ENCODE data around the gene OTUD7B. TPM values are rescaled to one million over a fixed set of nuclear protein-coding genes. Genes with fewer than 3 reads are reported as not detected.
A peak's percentile ranks its signal among the peaks of the same experiment; 100 is the strongest.

OTUD7B gene
- total RNA-seq, 1 donor = 18.5 TPM

DNA sequence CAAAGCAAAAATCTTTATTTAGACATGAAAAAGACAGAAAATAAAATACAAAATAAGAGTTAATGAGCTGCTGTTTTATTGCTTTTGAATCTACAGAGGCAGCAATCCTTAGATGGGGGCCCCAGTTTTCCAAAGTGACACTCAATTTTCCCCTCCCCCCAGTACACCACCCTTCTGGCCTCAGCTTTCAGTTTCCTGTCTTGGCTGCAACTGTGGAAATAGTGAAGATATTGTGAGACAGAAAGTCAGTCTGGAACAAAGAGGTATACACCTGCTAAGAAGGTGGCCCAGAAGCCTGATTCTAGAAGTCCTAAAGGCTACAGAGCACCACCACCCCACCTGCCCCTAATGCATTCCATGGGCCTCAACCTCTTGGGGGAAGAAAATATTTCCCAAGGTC is 72.8 kb downstream of the OTUD7B start:
- peaks cover 8% of the 10 kb centered on the region for H3K36me3 ChIP-seq (ENCODE audit: insufficient read depth, low read length)
- H3K4me1 ChIP-seq (ENCODE audit: insufficient read depth, low read length) = peaks cover 37% of the 10 kb centered on the region
- no peak for DNase-seq (ENCODE audit: insufficient read length, low spot score, missing footprints)
- H3K27me3 ChIP-seq (ENCODE audit: insufficient read depth, low read length) = no peaks in the 10 kb centered on the region
- no peak overlapping the region for H3K4me3 ChIP-seq (ENCODE audit: insufficient read depth, low read length)
- peak overlapping the region; percentile 17 for H3K27ac ChIP-seq (ENCODE audit: low read depth, low read length)
- TF ChIP-seq, protein P1, sequence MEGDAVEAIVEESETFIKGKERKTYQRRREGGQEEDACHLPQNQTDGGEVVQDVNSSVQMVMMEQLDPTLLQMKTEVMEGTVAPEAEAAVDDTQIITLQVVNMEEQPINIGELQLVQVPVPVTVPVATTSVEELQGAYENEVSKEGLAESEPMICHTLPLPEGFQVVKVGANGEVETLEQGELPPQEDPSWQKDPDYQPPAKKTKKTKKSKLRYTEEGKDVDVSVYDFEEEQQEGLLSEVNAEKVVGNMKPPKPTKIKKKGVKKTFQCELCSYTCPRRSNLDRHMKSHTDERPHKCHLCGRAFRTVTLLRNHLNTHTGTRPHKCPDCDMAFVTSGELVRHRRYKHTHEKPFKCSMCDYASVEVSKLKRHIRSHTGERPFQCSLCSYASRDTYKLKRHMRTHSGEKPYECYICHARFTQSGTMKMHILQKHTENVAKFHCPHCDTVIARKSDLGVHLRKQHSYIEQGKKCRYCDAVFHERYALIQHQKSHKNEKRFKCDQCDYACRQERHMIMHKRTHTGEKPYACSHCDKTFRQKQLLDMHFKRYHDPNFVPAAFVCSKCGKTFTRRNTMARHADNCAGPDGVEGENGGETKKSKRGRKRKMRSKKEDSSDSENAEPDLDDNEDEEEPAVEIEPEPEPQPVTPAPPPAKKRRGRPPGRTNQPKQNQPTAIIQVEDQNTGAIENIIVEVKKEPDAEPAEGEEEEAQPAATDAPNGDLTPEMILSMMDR (IDR thresholded peaks at IDR 0.05; ENCODE audit: extremely low read depth, low read depth, low read length) = no peak
- peaks cover 9% of the 10 kb centered on the region for H3K79me2 ChIP-seq (ENCODE audit: insufficient read depth, low read length)
- H2AFZ ChIP-seq (ENCODE audit: low read length) = no peak overlapping the region
- H3K9me3 ChIP-seq (ENCODE audit: low read depth, low read length) = no peaks in the 10 kb centered on the region
- H4K20me1 ChIP-seq (ENCODE audit: insufficient read depth, low read length) = no peaks in the 10 kb centered on the region
- peak overlapping the region; percentile 98 for H3K4me2 ChIP-seq (ENCODE audit: insufficient read depth, low read length)

DNA sequence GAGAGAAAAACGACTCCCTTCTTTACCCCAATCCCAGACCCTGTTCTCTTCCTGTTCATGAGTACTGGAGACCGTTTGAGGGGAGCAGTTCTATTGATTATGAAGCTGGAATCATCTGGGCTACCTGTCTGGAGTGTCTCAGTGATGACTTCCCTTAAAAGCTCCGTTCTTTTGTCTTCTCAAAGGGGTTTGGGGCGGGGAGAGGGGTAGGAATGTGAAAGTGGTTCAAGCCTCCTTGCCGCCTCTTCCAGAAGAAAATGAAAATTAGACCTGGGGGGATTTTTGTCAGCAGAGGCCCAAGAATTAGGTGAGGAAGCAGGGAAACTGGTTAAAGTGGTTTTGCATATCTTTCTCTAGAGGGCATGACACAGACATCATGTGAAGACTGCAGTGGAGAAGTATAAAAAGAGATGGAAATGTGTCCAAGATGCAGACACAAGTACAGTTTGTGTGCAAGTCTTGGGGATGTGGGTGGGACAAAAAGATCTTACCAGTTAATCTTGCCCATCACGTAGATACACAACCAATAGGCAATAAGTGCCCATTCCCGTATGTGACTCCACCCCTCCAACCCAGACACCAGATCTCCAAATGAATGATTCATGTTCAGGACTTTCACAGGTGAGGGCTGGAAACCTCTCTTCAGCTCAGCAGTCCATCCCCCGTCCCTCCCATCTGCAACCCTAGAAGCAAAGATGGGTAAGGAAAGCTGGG is 73.4 kb downstream of the OTUD7B start:
- peak overlapping the region; percentile 17 for H3K27ac ChIP-seq (ENCODE audit: low read depth, low read length)
- peaks cover 37% of the 10 kb centered on the region for H3K4me1 ChIP-seq (ENCODE audit: insufficient read depth, low read length)
- DNase-seq (ENCODE audit: insufficient read length, low spot score, missing footprints) = no peak
- peak overlapping the region; percentile 98 for H3K4me2 ChIP-seq (ENCODE audit: insufficient read depth, low read length)
- TF ChIP-seq, protein P1 (IDR thresholded peaks at IDR 0.05; ENCODE audit: extremely low read depth, low read depth, low read length) = peak; percentile 22
- no peaks in the 10 kb centered on the region for H3K9me3 ChIP-seq (ENCODE audit: low read depth, low read length)
- peaks cover 9% of the 10 kb centered on the region for H3K36me3 ChIP-seq (ENCODE audit: insufficient read depth, low read length)
- peaks cover 9% of the 10 kb centered on the region for H3K79me2 ChIP-seq (ENCODE audit: insufficient read depth, low read length)
- H3K27me3 ChIP-seq (ENCODE audit: insufficient read depth, low read length) = no peaks in the 10 kb centered on the region
- H3K4me3 ChIP-seq (ENCODE audit: insufficient read depth, low read length) = peak overlapping the region; percentile 89
- H2AFZ ChIP-seq (ENCODE audit: low read length) = peak overlapping the region; percentile 77
- H4K20me1 ChIP-seq (ENCODE audit: insufficient read depth, low read length) = no peaks in the 10 kb centered on the region

DNA sequence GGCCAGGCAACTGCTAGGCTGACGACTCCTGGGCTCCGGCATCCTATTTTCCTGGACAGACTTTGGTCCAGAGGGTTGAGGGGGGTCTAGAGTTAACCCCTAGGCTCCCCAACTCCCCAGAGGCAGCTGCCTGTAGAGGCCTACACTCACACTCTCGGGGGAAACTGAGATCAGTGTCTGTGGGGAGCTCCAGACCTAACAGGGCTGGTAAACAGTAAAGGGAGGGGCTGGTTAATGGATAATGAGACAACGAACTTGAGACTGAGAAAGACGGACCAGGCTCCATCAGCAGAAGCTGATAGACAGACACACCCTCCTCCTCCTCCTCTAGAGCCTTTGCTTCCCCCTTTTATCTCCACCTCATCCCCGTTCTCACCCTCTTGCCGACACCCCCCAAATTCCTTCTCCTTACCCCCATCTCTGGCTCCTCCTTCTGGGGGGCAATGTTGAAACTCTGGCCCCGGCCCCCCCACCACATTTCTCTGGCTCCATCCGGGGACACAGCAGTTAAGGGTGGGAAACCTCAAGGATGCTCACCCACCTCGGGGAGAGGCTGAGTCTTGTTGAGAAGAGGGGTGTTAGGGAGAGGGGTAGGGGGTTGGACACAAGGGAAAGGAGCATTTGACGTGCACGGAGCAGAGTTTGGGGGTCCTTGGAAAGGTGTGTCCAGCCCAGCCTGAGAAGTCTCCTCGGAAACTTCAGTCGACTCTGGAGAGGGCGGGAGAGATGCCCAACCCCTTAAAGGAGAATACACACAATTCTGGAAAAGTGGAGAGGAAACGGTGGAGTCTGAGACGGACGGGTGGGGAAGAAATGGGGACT is 74.1 kb downstream of the OTUD7B start, which contains the start of gene MTMR11:
TSS of gene MTMR11 (minus strand) at position 710 of the 822 bp plus-strand sequence. CDS start at position 478, 232 bp downstream.
- H3K4me2 ChIP-seq (ENCODE audit: insufficient read depth, low read length) = peak within 1 kb of the TSS; percentile 98
- TF ChIP-seq, protein P1 (IDR thresholded peaks at IDR 0.05; ENCODE audit: extremely low read depth, low read depth, low read length) = no peak
- peaks cover 9% of the 10 kb centered on the region for H3K79me2 ChIP-seq (ENCODE audit: insufficient read depth, low read length)
- H3K4me1 ChIP-seq (ENCODE audit: insufficient read depth, low read length) = peaks cover 37% of the 10 kb centered on the region
- peak within 1 kb of the TSS; percentile 17 for H3K27ac ChIP-seq (ENCODE audit: low read depth, low read length)
- H3K36me3 ChIP-seq (ENCODE audit: insufficient read depth, low read length) = peaks cover 14% of the 10 kb centered on the region
- peak within 1 kb of the TSS; percentile 89 for H3K4me3 ChIP-seq (ENCODE audit: insufficient read depth, low read length)
- no peaks in the 10 kb centered on the region for H3K27me3 ChIP-seq (ENCODE audit: insufficient read depth, low read length)
- H3K9me3 ChIP-seq (ENCODE audit: low read depth, low read length) = no peaks in the 10 kb centered on the region
- peak; percentile 90 for DNase-seq (ENCODE audit: insufficient read length, low spot score, missing footprints)
- no peaks in the 10 kb centered on the region for H4K20me1 ChIP-seq (ENCODE audit: insufficient read depth, low read length)
- H2AFZ ChIP-seq (ENCODE audit: low read length) = peak within 1 kb of the TSS; percentile 77

DNA sequence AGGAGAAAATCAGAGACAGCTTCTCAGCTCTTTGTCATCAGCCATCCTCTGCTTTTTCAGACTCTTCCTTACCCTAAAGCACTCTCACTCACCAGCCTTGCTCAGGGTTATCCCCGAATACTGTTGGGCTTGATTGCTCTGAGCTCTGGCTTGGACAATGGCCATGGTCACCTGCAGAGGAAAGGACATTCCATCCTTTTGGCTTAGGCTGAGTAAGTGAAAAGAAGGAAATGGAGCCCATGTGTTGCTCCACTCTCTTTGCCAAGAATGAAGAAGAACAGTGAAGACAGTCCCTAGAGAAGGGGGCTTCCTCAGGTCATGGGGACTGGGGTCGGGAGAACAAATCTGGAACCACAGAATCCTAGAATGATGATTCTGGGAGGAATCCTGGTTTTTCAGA is 76.2 kb downstream of the OTUD7B start:
- no peak for DNase-seq (ENCODE audit: insufficient read length, low spot score, missing footprints)
- Histone ChIP-seq H3K4me3 (ENCODE audit: insufficient read depth, low read length) (no peak overlapping the region), H3K27ac (ENCODE audit: low read depth, low read length) (no peak overlapping the region), H3K4me2 (ENCODE audit: insufficient read depth, low read length) (no peak overlapping the region), H3K9me3 (ENCODE audit: low read depth, low read length) (no peaks in the 10 kb centered on the region), H3K4me1 (ENCODE audit: insufficient read depth, low read length) (peaks cover 30% of the 10 kb centered on the region), H3K36me3 (ENCODE audit: insufficient read depth, low read length) (peaks cover 26% of the 10 kb centered on the region), H2AFZ (ENCODE audit: low read length) (no peak overlapping the region), H3K27me3 (ENCODE audit: insufficient read depth, low read length) (no peaks in the 10 kb centered on the region), H4K20me1 (ENCODE audit: insufficient read depth, low read length) (no peaks in the 10 kb centered on the region), H3K79me2 (ENCODE audit: insufficient read depth, low read length) (peaks cover 9% of the 10 kb centered on the region)
- TF ChIP-seq, protein P1 (IDR thresholded peaks at IDR 0.05; ENCODE audit: extremely low read depth, low read depth, low read length) = no peak
